Measurements from ENCODE around the gene DNAJB13.
"Not testable (repeated sequence)": the region's sequence is repeated elsewhere in the genome, so short reads cannot be mapped to it uniquely, and the experiment has no call there.

Gene DNAJB13

GRCh38 chr11:73978576-73979086, 27.8 kb downstream of the DNAJB13 start:
- no peak for DNase-seq

- no peak for DNase-seq
Observed at GRCh38 chr11:73980001-73980961, 29.5 kb downstream of the DNAJB13 start.

GRCh38 chr11:73981051-73981805, 30.4 kb downstream of the DNAJB13 start:
- DNase-seq: no peak

- peak; percentile 71 for DNase-seq
Observed at GRCh38 chr11:73982595-73982989, 31.8 kb downstream of the DNAJB13 start, which contains the start of gene UCP2. TSS of gene UCP2 (minus strand) at chr11:73982843. CDS start at chr11:73978378, 4,465 bp downstream.

- peak; percentile 83 for DNase-seq
Observed at GRCh38 chr11:73982990-73983740, 32.3 kb downstream of the DNAJB13 start.

- DNase-seq: no peak
Observed at GRCh38 chr11:73983741-73984538, 33.1 kb downstream of the DNAJB13 start.

GRCh38 chr11:73985661-73986060, 34.8 kb downstream of the DNAJB13 start:
- DNase-seq: not testable (repeated sequence)

- DNase-seq: no peak
Observed at GRCh38 chr11:73988227-73988626, 37.4 kb downstream of the DNAJB13 start.

- DNase-seq: no peak
Observed at GRCh38 chr11:73989156-73989555, 38.3 kb downstream of the DNAJB13 start.

GRCh38 chr11:73990730-73991129, 39.9 kb downstream of the DNAJB13 start:
- no peak for DNase-seq

- no peak for DNase-seq
Observed at GRCh38 chr11:73991471-73992006, 40.7 kb downstream of the DNAJB13 start.

GRCh38 chr11:73995247-73995646, 44.4 kb downstream of the DNAJB13 start:
- no peak for DNase-seq

- no peak for DNase-seq
Observed at GRCh38 chr11:73995731-73996130, 44.9 kb downstream of the DNAJB13 start.

GRCh38 chr11:73996161-73996747, 45.4 kb downstream of the DNAJB13 start:
- no peak for DNase-seq

GRCh38 chr11:73997120-73997770, 46.4 kb downstream of the DNAJB13 start:
- DNase-seq: no peak

GRCh38 chr11:73998846-73999575, 48.2 kb downstream of the DNAJB13 start:
- no peak for DNase-seq

- no peak for DNase-seq
Observed at GRCh38 chr11:73999581-74000306, 48.9 kb downstream of the DNAJB13 start.

GRCh38 chr11:74000307-74001133, 49.7 kb downstream of the DNAJB13 start:
- DNase-seq: no peak

All from fibroblast of skin of right biceps (primary cell).